GM12873 (cell line): Measurements from ENCODE around the gene CEP20.

Source experiments
- TF ChIP-seq, protein P1 (sequence below): IDR thresholded peaks from 2 replicates; pipeline ENCODE4 v1.5.1; 2012; ENCODE audit warnings: low read depth, mild to moderate bottlenecking, moderate library complexity, low read length, control low read depth; ENCODE audit not compliant: insufficient read depth; ENCODE audit errors: missing control alignments

Gene CEP20, protein sequence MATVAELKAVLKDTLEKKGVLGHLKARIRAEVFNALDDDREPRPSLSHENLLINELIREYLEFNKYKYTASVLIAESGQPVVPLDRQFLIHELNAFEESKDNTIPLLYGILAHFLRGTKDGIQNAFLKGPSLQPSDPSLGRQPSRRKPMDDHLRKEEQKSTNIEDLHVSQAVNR

DNA sequence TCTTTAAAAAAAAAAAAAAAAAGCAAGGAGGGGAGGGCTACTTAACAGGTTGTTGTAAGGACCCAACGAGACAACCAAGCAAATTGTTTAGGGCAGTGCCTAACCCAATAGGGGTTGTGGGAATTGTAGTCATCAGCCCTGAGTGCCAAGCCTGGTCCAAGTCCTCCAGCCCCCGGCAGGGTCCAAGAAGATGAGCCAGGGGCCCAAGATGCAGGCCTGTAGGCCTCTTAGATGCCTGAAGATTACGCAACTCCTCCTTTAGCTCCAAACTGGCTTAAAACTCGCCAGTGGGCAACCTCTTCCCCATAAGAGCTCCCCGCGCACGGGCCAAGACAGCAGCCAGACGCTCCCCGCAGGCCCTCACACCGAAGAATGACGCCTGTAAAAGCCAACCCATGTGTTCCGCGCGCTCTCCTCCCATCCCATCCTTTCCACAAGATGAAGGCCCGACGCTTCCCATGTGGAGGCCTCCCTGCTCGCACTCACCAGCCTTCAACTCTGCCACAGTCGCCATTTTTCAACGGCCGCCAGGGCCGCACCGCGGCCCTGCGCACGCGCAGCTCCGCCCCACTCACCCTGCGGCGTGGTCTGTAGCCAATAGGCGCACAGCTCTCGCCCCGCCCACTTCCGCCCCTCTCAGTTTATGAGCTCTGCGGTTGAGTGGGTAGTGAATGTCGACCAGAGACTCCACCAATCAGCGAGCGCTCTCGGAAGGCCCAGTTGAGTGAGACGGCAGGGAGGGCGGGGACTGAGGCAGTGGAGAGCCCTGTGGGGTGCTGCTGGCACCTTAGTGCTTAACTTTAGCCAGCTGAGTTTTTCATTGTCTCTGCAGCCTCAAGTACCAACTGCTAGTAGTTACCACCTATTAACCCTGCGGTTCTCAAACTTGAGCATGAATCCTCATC is at the start of gene CEP20:
Gene CEP20 (minus strand): TSS at position 532 of the 905 bp plus-strand sequence. CDS start 18 bp downstream, at position 514.
- TF ChIP-seq, protein P1, sequence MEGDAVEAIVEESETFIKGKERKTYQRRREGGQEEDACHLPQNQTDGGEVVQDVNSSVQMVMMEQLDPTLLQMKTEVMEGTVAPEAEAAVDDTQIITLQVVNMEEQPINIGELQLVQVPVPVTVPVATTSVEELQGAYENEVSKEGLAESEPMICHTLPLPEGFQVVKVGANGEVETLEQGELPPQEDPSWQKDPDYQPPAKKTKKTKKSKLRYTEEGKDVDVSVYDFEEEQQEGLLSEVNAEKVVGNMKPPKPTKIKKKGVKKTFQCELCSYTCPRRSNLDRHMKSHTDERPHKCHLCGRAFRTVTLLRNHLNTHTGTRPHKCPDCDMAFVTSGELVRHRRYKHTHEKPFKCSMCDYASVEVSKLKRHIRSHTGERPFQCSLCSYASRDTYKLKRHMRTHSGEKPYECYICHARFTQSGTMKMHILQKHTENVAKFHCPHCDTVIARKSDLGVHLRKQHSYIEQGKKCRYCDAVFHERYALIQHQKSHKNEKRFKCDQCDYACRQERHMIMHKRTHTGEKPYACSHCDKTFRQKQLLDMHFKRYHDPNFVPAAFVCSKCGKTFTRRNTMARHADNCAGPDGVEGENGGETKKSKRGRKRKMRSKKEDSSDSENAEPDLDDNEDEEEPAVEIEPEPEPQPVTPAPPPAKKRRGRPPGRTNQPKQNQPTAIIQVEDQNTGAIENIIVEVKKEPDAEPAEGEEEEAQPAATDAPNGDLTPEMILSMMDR, result no peak

DNA sequence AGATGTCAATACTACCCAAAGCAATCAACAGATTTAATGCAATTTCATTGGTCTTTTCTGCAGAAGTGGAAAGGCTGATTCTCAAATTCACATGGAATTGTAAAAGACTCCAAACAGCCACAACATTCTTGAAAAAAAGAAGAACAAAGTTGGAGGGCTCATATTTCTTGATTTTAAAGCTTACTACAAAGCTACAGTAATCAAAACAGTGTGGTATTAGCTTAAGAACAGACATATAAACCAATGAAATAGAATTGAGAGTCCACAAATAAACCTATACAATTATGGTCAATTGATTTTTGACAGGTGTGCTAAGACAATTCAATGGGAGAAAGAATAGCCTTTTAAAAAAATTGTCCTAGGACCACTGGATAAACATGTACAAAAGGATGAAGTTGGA is 46.6 kb upstream of the CEP20 start:
- TF ChIP-seq, protein P1, result no peak

DNA sequence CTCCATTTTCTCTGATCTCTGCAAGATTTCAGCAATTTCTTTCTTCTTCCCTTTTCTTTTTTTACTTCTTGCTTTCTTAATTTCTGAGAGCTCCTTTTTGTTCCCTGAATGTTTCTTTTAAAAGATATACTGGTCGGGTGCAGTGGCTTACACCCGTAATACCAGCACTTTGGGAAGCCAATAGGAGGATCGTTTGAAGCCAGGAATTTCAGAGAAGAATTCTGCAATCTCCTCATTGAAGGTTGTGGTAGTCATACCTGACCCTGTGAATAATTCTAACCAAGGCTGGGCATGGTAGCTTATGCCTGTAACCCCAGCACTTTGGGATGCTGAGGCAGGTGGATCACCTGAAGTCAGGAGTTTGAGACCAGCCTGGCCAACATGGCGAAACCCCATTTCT is 45.4 kb upstream of the CEP20 start:
- TF ChIP-seq, protein P1, result no peak

DNA sequence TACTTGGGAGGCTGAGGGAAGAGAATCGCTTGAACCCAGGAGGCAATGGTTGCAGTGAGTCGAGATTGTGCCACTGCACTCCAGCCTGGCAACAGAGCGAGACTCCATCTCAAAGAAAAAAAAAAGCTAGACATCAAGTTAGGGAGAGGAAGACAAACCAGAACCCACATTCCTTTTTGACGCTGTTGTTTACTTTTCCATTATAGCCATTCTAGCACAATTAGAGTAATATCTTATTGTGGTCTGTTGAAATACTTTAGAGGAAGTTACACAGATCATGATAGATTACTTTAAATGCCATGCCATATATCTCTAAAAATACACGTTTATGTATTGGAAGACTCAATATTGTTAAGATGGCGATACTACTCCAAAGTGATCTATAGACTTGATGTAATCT is 44.5 kb upstream of the CEP20 start:
- TF ChIP-seq, protein P1, result no peak

DNA sequence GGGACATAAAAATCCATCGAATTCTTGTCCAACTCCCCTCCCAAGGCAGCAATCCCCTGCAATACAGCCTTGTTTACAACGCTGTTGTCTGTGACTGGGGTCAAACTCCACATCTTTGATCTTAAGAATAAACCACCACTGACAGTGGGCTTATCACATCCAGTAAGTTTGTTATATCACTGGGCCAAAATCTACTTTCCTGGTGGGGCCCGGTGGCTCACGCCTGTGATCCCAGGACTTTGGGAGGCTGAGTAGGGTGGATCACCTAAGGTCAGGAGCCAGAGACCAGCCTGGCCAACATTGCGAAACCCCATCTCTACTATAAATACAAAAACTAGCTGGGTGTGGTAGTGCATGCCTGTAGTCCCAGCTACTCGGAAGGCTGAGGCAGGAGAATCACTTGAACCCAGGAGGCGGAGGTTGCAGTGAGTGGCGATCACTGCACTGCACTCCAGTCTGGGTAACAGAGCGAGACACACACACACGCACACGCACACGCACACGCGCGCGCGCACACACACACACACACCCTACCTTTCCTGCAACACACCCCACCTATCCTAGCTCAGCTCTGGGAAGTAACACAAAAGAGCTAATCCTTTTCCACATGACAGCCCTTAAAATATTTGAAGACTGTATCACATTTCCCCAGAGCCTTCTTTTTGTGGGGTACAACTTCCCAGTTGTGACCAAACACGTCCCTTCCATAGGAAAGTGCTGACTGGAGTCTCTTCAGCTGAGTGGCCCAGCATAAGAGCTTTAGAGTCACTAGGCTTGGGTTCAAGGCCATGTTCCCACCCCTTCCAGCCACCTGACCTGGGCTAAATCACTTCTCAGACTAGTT is 40.1 kb upstream of the CEP20 start:
- TF ChIP-seq, protein P1, result no peak

DNA sequence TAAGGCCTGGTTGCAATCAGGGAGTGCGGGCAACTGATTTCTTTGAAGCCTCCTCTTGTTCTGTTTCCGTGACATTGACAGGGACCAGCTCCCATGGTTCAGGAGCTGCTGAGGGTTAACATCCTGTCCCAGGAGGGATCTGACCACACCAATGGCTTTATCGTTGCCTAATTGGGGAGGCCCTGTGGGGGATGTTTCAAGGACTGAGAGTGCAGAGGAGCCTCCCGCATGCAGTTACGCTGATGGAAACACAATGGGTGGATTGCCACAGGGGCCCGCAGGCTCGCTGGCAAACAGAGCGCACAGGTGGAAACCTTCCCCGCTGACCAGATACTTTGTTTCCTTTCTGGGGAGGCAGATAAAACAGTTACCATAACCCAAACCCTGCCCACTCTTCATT is 37.2 kb upstream of the CEP20 start:
- TF ChIP-seq, protein P1, result no peak

DNA sequence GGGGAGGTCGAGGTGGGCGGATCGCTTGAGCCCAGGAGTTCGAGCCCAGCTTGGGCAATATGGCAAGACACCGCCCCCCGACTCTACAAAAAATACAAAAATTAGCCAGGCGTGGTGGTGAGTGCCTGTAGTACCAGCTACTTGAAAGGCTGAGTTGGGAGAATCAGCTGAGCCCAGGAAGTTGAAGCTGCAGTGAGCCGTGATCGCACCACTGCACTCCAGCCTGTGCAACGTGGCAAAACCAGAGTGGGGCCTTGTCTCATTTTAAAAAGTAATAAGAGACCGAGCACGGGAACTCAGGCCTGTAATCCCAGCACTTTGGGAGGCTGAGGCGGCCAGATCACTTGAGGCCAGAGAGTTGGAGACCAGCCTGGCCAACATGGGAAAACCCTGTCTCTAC is 36.6 kb upstream of the CEP20 start:
- TF ChIP-seq, protein P1, result no peak
